Gastroesophageal sphincter (tissue), 3 donors: Measurements from ENCODE around the gene NLGN2.

Source experiments
- CTCF ChIP-seq, 4 experiments: fragments of 200-600 bp in 2 of 4; fragments of 450-650 bp in 2 of 4; sonication (generic) in 1 of 4; IDR thresholded peaks; one replicate each; pipeline ENCODE4 v1.5.1; 2017 to 2019; ENCODE audit warnings: antibody characterized with exemption in 4 of 4, mild to moderate bottlenecking in 2 of 4, moderate library complexity in 2 of 4
- POLR2A ChIP-seq, 2 donors: fragments of 450-650 bp; IDR thresholded peaks; one replicate each; pipeline ENCODE4 v1.6.1; 2017; ENCODE audit warnings: antibody characterized with exemption in 2 of 2, mild to moderate bottlenecking in 2 of 2, moderate library complexity in 1 of 2
- POLR2AphosphoS5 ChIP-seq: sonication (generic); formaldehyde crosslinking; IDR thresholded peaks from one replicate; pipeline ENCODE4 v1.6.1; 2017; ENCODE audit warnings: antibody characterized with exemption

DNA sequence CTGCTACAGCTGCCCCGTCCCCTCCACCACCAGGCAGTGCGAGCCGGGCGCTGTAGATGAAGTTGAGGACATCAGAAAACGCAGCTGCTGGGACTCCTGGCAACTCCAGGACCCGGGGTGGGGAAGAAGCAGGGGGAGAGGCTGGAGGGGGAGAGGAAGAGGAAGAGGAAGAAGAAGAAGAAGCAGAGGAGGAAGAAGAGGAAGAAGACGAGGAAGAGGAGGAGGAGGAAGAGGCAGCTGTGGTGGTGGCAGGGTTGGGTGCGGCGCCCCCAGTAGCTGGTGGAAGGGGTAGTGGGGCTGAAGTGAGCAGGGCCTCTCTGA is 58.6 kb downstream of the NLGN2 start:
- TF ChIP-seq CTCF (IDR thresholded peaks at IDR 0.05) (no peak), POLR2A (IDR thresholded peaks at IDR 0.05) (no peak), POLR2AphosphoS5 (no peak)
